22Rv1 (cell line): ENCODE measurements around the gene IKBKG.

Source experiments
- H3K27ac ChIP-seq: fragments of 450-650 bp; 2 replicates; pipeline ENCODE4 v1.5.1; 2017
- ZFX ChIP-seq: fragments of 450-650 bp; IDR thresholded peaks from 2 replicates; pipeline ENCODE4 v1.6.1; 2017; ENCODE audit warnings: antibody characterized with exemption, borderline replicate concordance
- TF ChIP-seq, protein P1 (sequence below): fragments of 450-650 bp; IDR thresholded peaks from 2 replicates; pipeline ENCODE4 v1.5.1; 2017; ENCODE audit warnings: mild to moderate bottlenecking

The IKBKG gene

DNA sequence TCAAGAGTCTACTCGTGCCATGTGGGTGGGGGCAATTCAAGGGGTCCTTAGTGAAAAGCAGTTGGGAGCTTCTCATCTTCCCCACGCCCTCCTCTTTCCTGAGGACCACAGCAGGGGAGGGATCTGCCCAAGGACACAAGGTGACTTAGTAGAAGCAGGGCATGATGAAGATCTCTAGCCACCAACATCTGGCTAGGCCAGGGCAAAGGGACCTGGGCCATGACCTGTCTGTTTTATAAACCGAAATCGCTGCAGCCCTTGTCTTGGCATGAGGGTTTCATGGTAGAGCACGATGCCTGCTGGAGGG lies 5.9 kb upstream of the IKBKG start:
- no peak overlapping the region for H3K27ac ChIP-seq
- TF ChIP-seq ZFX, result no peak
- TF ChIP-seq, protein P1, sequence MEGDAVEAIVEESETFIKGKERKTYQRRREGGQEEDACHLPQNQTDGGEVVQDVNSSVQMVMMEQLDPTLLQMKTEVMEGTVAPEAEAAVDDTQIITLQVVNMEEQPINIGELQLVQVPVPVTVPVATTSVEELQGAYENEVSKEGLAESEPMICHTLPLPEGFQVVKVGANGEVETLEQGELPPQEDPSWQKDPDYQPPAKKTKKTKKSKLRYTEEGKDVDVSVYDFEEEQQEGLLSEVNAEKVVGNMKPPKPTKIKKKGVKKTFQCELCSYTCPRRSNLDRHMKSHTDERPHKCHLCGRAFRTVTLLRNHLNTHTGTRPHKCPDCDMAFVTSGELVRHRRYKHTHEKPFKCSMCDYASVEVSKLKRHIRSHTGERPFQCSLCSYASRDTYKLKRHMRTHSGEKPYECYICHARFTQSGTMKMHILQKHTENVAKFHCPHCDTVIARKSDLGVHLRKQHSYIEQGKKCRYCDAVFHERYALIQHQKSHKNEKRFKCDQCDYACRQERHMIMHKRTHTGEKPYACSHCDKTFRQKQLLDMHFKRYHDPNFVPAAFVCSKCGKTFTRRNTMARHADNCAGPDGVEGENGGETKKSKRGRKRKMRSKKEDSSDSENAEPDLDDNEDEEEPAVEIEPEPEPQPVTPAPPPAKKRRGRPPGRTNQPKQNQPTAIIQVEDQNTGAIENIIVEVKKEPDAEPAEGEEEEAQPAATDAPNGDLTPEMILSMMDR, result no peak

DNA sequence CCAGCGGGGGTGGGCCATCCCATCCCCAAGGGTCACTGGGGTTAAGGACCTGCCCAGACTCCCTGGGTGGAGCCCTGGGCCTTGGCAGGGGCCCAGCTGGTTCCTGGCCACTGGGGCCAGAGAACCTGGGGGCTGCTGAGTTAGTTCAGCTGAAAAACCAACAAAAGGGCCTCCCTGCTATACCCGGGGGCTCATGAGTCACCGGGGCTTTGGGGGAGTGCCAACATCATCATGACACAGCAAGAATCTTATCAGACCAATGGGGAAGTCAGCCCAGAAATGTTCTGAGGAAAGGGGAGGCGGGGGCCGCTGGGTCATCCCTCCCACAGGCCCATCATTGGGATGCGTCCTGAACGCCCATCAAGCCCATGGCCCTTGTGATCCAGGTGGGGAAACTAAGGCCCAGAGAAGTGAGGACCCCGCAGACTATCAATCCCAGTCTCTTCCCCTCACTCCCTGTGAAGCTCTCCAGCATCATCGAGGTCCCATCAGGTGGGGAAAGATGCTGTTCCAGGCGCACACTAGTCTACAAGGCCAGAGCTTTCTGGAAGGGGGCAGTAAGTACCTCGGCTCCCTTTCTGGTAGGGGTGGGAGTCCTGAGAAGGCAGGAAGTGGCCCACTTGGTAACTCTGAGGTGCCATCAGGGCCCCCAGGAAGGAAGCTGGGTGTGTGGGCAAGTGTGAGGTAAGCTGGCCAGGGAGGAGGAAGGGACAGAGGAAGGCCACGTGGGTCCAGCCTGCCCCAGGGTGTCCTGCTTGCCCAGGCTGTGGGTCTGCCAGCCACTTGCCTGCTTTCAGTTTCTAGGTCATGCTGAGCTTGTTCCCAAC lies 5.3 kb upstream of the IKBKG start:
- TF ChIP-seq, protein P1, result no peak
- no peak for TF ChIP-seq ZFX
- H3K27ac ChIP-seq, result no peak overlapping the region

DNA sequence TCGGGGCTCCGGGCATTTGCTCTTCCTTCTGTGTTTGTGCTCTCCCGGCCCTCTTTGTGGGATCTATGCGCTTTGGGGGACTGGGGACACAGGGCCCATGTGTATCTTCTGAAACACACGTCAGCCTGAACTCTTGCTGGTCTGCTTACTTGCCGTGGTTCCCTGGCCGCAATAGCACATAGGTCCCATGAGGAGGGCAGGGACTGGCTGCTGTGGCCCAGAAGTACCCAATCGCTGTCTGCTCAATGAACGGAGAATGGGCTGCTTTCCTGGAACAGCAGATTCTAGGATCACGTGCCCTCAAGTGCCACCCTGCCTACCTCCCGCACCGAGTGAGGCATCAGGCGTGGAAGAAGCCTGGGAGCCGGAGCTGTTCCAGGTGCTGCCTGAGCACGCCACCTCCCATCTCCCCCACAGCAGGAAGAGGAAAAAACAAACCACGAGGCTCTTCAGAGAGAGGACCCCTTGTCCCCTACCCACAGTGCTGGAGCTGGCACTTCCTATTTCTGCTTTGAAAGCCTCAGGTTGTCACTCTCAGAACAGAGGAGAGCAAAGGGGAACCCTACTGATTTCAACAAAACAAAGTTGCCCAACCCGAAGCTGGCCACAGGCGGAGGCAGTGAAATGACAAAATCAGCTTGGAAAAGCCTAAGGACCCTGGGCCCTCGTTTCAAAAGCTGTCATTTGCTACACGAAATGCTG lies 4.5 kb upstream of the IKBKG start:
- no peak overlapping the region for H3K27ac ChIP-seq
- TF ChIP-seq, protein P1, result no peak
- no peak for TF ChIP-seq ZFX

DNA sequence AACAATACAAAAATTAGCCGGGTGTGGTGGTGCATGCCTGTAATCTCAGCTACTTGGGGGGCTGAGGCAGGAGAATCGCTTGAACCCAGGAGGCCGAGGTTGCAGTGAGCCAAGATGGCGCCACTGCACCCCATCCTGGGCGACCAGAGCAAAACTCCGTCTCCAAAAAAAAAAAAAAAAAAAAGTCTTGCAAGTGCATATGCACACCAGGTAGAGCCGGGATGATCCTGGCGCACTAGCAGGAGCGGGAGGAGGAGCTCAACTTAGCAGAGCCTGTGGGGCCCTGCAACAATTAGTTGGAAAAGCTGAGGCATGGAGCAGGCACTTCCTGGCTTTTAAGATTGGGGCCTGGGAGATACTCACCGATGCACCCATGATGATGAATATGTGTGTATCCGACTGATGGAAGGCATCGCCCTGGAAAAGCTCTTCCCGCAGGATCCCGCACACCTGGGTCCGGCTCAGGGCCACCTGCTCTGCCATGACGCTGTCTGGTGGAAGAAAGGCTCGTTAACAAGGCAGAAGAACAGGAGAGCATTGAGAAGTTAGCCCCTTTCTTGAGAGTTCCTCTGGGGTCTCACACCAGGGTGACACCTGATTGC lies 1.6 kb upstream of the IKBKG start:
- TF ChIP-seq ZFX, result no peak
- TF ChIP-seq, protein P1, result no peak
- H3K27ac ChIP-seq, result peak overlapping the region; percentile 92; the same call in 1 of the 2 replicates

DNA sequence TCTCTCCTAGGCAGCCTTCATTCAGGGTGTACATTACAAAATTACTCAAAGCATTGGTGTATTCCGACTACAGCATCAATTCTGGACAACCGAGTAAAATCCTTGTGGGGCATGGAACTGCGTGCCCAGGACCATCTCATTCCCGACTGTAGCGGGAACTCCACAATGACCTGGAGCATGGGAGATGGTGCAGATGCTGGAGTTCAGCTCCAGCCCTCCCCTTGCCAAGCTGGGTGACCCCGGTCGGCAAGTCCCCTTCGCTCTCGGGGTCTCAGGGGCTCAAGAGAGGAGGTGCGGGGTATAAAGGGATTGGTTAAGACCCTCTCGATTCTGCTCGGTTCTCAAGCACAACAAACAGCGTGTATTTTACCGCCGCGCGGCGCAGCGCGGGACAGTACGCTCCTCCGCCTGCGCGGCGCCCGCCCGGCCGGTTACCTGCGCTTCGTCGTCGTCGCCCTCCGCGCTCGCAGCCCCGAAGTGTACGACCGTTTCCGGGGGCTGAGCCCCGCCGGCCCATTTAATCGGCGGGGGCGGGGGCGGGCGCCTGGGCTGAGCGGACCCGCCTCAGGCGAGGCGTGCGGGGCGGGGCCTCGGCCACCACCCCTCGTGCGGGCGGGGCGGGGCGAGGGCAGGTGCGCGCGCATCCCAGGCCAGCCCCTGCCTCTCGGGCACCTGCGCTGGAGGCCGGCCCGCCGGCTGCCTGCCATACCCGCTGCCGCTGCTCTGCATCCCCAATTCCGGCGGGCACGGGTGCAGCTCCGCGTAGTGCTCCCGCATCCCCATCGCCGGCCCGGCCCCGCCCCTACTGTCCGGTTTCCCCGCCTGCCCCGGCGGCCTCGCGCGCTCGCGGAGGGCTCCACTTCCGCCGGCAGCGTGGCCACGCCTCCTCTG lies 821 bp upstream of the IKBKG start, which contains the start of gene G6PD:
TSS of gene G6PD (minus strand) at position 493 of the 891 bp plus-strand sequence. CDS start 691 bp downstream, outside the sequence.
- H3K27ac ChIP-seq, result peak within 1 kb of the TSS; percentile 92

DNA sequence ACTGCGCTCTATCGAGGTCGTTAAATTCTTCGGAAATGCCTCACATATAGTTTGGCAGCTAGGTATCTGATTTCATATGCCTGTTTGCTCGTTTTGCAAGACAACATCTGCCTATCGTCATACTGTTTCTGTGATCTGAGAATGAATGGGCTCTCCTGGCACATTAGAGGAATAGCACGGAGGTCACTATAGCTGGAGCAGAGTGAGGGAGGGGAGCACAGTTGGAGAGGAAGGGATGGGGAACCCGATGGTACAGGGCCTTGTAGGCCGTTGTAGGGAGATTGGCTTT lies 552 bp downstream of the IKBKG start:
- peak overlapping the region; percentile 92 for H3K27ac ChIP-seq
- TF ChIP-seq, protein P1, result no peak
- no peak for TF ChIP-seq ZFX

More for the DNA sequence above, 821 bp upstream of the IKBKG start, which contains the start of gene G6PD:
- TF ChIP-seq, protein P1, result no peak
- no peak for TF ChIP-seq ZFX
